Hepatic stellate cell (primary cell): ENCODE measurements around the gene SIK2.
"Not testable (repeated sequence)": the region's sequence is repeated elsewhere in the genome, so short reads cannot be mapped to it uniquely, and the experiment has no call there.

Experiments
- DNase-seq: peaks from one replicate; pipeline ENCODE4 v3.0.0; 2011; ENCODE audit warnings: low spot score

The SIK2 gene

DNA sequence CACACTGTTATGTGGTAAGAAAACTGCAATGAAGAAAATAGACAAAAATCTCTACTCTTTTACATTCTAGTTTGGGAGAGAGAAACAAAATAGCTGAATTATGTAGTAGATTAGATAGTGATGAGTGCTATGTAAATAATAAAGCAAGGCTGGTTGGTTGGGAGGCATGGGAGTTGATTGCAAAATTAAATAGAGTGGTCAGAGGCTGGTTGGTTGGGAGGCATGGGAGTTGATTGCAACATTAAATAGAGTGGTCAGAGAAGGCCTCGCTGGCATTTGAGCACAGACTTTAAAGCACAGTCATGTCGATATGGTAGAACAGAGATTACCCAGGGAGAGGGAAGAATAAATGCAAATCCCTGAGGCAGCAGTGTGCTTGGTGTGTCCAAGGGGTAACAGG, 22.4 kb downstream of the SIK2 start:
- DNase-seq = no peak

DNA sequence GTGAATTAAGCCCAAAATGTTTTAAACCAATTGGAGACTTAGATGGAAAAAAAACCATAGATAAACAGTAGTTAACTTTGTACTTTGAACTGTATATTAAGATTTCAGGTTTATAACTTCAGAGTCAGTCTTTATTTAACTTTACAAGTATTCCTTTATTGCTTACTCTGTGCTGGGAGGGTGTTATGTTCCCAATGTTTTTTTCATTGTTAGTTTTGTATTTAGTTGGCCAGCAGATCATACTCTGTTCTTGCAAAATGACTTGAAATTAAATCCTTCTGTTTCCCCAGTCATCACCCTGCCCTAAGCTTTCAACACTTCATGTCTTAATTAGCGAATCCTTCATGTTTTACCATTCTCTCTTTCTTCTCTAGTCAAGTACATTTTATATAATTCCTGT, 25.3 kb downstream of the SIK2 start:
- DNase-seq = no peak

DNA sequence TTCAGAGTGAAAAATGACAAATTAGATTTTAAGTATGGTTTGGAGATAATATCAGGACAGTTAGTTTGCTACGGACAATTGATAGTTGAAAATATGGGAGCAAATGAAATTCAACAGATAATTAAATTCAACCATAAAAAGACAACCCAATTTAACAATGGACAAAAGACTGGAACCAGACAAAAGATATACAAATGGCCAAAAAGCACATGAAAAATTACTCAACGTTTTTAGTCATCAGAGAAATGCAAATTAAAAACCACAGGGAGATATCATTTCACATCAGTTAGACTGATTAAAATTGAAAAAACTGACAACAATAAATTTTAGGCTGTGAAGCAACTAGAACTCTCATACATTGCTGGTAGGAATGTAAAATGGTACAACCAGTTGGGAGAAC, 27.2 kb downstream of the SIK2 start:
- DNase-seq = no peak

DNA sequence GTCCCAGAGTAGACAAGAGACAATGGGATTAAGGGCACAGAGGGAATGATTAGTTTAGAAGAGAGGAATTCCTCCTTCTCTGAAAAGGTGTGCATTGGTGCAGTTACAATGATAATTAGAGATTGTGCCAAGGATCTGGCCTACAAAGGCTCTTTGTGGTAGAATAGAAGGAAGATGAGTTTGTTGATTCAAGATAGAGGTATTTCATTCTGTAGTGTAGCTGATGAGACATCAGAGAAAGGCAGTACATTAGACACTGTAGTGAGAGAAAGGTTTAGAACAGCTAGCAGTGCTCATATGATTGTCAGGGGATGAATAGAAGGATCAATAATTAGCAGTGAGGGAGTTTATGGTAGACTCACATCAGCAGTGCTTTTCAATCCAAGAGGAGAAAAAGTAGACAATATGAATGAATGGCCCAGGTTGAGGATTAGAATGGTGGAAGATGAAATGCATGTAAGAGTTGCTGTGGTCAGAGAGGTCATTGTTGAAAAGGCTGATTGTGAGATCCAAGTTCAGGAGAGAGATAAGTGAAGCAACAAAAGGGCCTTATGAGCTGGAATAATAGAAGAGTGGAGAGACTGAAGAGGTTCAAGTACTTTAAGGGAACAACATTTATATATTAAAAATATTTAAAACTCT, 28.9 kb downstream of the SIK2 start:
- no peak for DNase-seq

DNA sequence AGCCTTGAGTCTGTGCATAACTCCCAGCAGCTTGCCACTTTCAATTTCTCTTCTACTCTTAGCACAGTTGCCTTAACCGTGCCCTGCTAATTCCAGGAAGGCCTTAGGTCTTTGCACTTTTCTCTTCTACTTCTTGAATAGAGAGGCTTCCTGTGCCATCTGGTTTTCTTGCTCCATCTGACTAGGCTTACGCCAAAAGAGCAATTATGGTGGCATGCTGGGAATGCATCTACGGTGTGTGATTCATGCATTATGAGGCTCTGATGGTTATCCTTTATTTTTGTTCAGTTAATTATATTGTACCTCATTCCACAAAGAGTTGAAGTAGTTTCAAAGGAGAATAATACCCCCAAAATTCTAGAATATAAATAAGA, 29.4 kb downstream of the SIK2 start:
- DNase-seq = peak; percentile 19

DNA sequence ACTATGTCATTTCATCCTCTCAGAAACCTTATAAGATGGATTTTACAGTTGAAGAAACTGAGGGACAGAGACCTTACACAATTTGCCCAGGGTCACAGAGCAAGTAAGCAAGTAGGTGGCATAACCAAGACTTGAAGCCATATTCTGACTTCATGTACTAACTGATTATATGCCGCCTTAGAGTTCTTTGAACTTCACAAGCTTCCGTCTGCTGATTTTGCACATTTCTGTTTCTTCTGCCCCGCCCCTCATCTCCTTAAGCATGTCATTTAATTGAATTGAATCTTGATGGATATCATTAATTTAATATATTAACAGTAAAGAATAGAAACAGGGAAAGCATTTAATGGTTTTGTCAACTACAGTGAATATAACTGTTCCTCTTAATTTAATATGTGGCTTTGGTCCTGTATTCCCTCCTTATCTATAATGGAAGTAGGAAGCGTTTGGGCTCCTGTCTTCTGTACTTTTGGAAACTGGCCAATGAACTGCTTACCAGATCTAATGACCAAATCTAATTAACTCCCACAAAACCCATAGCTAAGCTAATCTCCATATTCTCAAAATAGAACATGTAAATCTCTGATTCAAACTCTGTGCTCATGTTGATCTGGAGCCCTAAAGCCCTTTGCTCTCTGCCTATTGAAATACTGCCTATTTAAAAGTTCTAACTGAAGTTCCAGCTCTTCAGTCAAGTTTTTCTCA, 30.4 kb downstream of the SIK2 start:
- no peak for DNase-seq

DNA sequence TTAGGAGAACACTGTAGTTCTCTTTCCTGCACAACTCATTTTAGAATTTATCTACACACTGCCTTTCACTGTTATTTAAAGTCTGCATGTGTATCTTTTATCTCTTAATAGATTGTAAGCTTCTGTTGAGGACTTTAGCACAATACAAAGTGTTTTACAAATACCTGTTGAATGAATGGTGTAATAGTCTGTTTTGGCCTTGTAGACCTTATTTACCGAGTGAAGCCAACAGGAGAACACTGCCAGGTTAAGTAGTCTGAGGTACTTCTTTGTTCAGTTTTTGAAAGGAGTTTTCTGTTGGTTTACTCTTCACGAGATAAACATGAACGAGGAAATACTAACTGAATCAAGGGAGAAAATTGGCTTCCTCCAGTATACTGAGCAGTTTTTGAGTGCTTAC, 31.0 kb downstream of the SIK2 start:
- DNase-seq = no peak

DNA sequence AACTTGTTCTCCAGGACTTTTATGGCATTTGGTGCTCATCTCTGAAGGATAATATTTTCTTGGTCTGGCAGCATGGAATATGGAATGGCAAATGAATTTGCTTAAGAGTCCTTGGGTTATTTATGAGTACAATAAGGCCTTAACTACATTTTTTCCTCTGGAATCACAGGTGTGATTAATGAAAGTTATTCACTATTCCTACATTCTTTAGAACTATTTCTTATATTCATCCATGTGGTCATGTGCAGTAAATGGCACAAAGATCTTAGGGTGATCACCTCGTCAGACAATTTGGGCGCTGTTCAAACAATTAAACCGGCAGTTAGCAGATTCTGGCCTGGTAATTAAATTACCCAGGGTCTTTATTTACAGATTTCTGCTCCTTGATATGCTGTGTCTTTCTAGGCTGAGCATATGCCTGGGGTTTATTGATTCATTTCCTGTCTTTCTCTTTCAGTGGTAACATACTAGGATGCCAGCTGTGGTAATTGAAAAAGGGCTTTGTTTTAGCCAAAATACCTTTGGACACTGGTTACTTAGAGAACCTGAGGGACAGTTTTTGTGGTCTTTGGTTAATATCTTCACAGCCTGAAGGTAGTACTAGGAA, 31.6 kb downstream of the SIK2 start:
- DNase-seq = no peak

DNA sequence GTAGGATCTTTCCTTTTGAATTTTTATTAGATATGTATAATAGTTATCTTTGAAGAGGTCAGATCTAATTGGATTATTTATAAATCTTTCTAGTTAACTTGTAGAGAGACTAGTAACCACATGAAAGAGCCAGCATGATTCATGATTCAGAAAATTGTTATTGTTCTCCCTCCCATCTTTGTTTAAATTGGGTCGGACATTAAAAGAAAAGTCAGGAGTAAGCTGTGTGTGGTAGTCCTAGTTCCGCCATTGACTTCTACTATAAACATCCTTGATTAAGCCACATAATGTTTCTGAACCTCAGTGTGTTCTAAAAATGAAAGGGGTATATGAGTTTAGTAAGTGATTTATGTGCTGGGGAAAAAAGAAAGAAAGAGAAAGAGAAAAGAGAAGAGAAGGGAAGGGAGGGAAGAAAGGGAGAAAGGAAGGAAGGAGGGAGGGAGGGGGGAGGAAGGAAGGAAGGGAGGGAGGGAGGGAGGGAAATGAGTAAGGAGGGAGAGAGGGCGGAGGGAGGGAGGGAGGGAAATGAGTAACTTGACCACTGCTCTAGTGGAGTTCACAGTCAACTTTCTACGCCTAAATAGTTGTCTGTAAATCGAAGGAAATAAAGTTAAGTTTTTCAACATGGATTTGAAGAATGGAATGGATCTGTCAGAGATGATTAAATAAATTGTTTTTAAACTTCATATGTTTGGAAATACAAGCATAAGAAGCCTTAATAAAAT, 32.9 kb downstream of the SIK2 start:
- DNase-seq = no peak

DNA sequence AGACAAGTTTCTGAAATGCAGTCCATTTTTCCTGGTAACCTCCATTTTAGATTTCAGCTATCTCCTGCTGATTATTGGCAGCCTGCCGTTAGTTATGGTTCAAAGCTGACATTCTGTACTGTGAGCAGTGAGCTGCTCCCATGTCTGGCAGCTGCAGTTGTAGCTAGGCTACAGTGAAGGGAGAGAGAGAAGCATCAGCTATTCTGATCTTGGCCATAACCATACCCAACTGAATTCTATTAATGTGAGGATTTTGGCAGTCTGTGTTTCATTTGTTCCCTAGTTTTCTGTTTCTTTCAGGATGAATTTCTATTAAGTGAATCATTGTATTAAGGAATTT, 33.4 kb downstream of the SIK2 start:
- DNase-seq = peak; percentile 16

DNA sequence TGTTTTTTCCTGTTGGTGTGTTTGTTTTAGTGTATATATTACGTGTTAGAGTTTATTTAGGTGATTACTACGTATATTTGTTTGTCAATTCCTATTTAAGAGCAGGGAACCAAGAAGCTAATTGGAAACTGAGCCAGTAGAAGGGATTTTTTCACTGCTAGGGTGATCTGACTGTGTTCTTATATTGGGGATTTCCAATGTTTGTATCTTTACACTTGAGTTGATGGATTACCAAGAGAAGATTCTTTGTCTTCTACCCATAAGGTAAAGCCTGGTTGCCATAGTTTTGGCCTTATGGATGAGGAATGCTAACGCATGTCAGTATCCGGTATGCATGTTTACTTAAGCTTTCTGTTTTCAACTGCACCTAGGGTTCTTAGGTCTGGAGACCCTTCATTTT, 35.6 kb downstream of the SIK2 start:
- DNase-seq = no peak

DNA sequence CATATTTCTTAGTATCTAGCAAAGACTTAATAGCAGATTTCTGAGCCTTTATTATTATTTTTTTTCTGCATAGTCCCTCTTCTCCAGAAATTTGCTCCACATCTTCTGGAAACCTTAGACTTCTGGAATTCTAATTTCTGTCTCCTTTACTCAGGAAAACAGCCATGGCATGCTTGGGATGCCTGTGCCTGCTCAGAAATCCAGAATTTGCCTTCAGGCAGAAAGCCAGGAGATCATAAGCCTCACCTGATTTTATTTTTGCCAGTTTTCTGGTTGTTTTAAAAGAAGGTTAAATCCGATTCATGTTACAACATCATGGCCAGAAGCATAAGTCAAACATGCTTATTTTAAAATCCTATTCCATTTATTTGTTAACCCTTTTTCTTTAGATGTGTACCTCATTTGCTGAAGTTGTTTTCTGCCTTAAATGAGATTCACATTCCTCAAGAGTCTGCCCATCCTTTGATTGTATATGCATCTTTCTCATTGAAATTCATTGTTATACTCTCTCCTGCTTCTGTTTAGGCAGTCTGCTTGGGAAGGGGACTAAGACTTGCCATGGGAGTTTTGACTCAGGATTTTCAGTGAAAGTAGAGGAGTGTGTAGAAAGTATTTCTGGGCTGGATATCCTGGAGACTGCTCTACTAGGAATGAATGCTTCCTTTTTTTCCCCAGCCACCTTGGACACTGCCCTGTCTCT, 37.1 kb downstream of the SIK2 start:
- DNase-seq = no peak

DNA sequence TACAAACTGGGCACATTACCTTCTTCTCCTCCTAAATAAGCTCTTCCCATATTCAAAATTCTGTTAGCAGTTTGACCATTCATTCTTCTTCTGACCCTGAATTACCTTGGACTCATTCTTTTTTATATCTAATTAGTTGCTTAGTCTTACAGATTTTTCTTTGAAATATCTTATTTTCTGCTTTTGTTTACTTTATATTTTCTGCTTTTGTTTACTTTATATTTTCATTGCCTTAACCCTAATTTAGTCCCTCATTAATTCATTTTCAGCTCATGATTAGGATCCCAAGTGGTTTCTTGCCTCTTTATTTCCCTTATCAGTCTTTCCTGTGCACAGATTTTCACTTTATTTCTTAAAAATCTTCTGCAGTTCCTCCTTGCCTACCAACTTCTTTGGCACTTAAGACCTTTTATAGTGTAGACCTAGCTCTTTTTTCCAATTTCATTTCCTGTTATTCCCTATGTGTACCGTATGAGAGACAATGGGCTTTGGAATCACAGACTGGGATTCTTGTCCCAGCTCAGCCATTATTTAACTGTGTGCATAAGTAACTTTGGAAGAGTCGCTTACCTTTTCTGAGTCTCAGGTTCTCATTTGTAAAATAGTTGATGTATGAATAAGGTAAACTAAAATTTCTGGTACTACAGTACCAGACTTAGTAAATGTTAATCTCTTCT, 39.2 kb downstream of the SIK2 start:
- DNase-seq = no peak

DNA sequence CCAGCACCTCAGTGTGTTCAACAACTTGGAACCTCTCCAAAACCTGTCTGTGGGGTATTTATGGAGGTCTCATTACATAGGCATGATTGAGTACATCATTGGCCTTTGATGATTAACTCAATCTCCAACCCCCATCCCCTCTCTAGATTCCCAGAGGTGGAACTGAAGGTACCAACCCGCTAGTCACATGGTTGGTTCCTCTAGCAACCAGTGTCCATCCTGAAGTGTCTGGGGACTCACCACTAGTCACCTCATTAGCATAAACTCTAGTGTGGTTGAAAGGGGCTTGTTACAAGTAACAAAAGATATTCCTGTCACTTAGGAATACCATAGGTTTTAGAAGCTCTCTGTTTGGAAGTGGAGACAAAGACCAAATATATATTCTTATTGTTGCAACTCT, 40.3 kb downstream of the SIK2 start:
- no peak for DNase-seq

DNA sequence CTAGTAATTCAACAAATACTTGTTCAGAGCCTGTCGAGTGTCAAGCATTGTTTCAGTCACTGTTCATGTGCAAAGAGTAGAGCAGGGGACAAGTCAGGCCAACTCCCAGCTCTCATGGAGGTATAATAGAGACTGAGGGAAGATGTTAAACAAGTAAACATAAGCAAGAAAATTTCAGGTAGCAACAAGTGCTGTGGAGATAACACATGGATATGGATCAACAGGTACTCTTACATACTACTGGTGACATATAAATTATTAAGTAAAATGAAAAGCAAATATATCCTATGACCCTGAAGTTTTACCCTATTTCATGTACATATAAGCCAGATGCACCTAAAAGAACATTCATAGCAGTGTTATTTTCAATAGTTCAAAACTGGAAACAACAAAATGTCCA, 42.7 kb downstream of the SIK2 start:
- DNase-seq = no peak

DNA sequence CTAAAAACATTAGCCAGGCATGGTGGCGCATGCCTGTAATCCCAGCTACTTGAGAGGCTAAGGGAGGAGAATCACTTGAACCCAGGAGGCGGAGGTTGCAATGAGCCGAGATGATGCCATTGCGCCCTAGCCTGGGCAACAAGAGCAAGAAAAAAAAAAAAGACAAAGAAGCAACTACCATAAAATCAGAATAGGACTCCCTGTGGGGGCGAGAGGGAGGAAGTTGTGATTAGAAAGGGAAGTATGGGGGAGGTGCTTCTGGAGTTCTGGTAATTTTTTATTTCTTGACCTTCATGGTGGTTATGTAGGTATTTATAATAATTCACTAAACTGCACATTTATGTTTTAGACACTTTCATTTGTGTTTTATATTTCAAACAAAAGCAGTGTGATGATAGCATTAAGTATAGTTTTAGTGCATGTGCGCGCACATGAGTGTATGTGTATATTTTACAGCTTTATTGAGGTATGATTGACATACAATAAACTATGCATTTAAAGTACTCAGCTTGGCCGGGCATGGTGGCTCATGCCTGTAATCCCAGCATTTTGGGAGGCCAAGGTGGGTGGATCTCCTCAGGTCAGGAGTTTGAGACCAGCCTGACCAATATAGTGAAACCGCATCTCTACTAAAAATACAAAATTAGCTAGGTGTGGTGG, 43.5 kb downstream of the SIK2 start:
- no peak for DNase-seq

DNA sequence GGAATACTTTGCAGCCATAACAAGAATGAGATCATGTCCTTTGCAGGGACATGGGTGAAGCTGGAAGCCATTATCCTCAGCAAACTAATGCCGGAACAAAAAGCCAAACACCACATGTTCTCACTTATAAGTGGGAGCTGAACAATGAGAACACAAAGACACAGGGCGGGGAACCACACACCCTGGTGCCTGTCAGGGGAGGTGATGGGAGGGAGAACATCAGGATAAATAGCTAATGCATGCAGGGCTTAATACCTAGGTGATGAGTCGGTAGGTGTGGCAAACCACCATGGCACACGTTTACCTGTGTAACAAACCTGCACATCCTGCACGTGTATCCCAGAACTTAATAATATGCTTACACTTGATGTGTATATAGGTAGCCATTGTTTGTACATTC, 49.1 kb downstream of the SIK2 start:
- not testable (repeated sequence) for DNase-seq

DNA sequence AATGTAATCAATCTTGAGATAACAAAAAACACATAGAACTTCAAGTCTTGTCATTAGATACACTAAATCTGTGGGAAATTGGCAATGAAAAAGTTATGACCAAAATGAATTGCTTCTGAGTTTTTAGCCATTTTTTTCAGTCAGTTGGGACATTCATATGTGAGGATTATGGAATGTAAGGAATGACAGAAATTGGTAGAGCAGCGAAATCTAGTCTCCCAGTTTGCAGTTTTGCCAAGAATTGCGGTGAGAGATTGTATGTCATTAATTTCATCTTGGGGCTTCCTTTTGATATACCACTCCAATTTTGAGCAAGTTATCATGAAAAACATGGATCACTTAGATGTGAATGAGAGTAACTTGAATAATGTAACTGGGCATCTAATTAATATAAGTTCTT, 49.9 kb downstream of the SIK2 start:
- peak; percentile 32 for DNase-seq

DNA sequence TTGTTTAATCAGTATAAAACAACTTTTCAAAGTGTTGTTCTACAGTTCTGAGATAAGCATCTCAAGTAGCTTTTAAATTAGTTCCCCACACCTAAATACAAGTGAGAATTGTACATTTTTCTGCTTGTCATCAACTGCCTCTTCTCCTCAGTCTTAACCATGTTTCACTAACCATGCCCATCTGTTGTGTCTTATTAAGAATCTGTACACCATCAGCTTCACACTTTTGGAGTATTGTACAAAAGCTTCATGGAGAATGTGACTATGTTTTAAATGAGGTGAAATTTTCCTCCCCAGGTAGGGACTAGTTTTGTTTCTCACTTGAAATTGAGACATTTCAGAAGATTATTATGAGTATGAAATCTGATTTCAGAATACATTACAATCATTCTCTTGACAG, 52.4 kb downstream of the SIK2 start:
- no peak for DNase-seq

DNA sequence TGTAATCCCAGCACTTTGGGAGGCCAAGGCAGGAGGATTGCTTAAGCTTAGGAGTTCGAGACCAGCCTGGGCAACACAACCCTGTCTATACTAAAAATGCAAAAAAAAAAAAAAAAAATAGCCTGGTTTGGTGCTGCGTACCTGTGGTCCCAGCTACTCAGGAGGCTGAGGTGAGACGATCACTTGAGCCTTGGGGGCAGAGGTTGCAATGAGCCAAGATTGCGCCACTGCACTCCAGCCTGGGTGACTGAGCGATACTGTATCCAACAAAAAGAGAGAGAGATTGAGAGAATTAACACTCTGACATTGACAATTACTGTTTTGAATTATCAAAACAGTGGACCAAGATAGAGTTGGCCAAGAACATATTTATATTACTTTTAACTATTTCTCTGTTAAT, 53.7 kb downstream of the SIK2 start:
- no peak for DNase-seq

DNA sequence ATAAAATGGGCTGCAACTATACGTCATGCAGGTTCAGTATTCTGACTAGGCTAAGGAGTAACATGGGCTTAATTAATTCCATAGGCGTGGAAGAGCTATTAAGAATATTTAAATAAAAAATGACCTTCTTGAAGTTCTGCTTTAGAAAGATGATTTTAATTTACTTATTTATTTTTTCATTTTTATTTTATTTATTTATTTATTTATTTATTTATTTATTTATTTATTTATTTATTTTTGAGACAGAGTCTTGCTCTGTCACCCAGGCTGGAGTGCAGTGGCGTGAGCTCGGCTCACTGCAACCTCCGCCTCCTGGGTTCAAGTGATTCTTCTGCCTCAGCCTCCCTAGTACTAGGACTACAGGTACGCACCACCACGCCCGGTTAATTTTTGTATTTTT, 55.7 kb downstream of the SIK2 start:
- DNase-seq = not testable (repeated sequence)

DNA sequence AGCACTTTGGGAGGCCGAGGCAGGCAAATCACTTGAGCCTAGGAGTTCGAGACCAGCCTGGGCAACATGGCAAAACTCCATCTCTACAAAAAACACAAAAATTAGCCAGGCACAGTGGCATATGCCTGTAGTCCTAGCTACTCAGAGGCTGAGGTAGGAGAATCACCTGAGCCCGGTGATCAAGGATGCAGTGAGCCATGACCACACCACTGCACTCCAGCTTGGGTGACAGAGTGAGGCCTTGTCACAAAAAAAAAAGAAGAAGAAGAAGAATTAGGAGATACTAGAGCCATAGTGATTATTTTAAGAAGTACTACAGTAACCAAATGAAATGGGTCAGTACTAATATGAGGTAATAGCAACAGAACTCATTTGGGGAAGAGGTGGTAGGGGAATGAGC, 56.2 kb downstream of the SIK2 start:
- DNase-seq = not testable (repeated sequence)
